NOMO-1 (cell line): ENCODE measurements around the gene BCL2L2.
"Not testable (repeated sequence)": the region's sequence is repeated elsewhere in the genome, so short reads cannot be mapped to it uniquely, and the experiment has no call there.

Experiments used
- DNase-seq, 2 experiments: peaks; one replicate each; lab custom pipeline; 2025; ENCODE audit not compliant: unreplicated experiment in 2 of 2; lab: John Stamatoyannopoulos, UW

Gene BCL2L2, protein sequence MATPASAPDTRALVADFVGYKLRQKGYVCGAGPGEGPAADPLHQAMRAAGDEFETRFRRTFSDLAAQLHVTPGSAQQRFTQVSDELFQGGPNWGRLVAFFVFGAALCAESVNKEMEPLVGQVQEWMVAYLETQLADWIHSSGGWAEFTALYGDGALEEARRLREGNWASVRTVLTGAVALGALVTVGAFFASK

GRCh38 chr14:23306412-23307145 is at the start of gene BCL2L2:
Gene BCL2L2, plus strand, starts transcription at chr14:23306833. Its CDS starts 935 bp downstream, at chr14:23307768.
- peak; percentile 56 to 76 for DNase-seq

- no peak for DNase-seq
Measured at GRCh38 chr14:23258256-23258655, 48.4 kb upstream of the BCL2L2 start.

- DNase-seq: no peak
Measured at GRCh38 chr14:23259426-23259825, 47.2 kb upstream of the BCL2L2 start.

DNA sequence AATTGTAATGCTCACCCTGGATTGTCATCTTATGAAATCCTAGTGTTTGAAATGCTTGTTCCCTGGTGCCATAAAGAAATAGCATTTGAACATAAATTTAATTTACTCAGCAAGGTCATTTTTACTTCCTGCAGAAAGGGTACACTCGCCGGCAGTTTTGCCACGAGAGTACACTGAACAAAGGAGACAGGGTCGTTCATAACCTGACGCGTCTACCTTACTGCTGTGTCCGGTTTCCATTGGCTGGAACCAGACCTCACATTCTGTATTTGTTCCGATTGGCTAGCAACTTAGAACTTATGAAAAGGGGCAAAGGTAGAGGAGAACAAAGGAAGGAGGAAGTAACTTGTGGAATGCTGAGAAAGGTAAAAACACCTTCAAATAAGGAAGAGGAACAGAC is 45.8 kb upstream of the BCL2L2 start:
- not testable (repeated sequence) for DNase-seq

GRCh38 chr14:23269193-23269592 is 37.4 kb upstream of the BCL2L2 start:
- no peak for DNase-seq

GRCh38 chr14:23275412-23275811 is 31.2 kb upstream of the BCL2L2 start:
- DNase-seq: no peak

DNA sequence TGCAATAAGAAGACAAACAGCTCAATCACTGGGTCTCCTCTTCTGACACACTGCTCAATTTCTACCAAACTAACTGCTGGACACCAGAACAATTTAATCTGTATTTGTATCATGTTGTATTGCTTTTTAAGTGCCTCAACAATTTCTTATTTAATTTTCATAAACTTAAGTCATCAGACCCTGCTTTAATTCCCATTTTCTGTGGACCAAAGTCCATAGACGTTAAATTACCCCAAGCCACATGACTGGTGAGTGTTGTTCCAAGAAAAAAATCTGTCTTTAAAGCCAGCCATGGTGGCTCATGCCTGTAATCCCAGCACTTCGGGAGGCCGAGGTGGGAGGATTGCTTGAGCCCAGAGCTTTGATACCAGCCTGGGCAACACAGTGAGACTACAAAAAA is 29.4 kb upstream of the BCL2L2 start:
- no peak for DNase-seq

DNA sequence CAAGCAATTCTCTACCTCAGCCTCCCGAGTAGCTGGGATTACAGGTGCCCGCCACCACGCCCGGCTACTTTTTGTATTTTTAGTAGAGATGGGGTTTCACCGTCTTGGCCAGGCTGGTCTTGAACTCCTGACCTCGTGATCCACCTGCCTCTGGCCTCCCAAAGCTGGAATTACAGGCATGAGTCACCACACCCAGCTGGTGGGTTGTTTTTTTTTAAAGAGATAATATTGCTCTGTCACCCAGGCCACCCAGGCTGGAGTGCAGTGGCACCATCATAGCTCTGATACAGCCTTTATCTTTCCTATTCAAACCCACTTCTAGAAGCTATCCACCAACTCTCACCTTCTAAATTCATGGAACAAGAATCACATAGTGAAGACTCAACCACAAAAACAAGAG is 28.7 kb upstream of the BCL2L2 start:
- DNase-seq: not testable (repeated sequence)

- DNase-seq: no peak
Measured at GRCh38 chr14:23281247-23281646, 25.4 kb upstream of the BCL2L2 start.

DNA sequence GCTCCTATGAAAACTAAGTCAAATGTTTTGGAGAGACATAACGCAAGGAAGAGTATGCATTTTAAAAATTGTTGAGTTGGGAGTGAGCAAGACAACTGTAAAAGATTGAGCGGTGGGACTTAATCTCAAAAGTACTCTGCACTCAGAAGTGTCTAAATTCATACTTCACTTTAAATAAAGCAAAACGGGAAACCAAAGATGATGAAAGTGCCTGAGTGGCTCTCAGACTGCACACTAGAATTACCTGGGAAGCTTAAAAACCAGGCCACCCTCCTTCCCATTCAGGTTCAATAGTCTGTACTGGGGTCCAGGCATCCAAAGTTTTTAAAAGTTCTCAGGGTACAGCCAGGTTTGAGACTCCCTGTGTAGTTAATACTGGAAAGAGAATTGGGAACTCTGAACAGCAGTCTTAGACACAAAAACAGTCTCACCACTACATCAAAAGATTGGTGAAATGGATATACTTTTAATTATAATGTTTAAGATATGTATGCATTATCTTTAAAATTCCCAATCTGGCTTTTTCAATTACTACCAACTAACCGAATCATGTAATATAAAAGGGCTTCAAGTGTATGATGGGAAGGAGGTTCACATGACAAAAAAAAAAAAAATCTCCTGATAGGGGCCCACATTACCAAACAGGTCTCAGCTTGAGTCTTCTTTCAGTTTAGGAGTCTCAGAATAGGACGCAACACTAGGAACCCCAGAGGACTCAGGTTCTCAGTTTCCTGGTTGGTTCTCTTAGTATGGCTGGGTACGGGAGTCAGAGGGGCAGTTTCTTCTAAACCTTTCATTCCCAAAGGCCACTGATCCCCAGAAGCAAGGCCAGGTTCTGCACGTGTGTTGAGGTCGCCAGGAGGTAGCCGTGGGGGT is 21.7 kb upstream of the BCL2L2 start:
- DNase-seq: peak in 1 of 2 experiments; percentile 37

DNA sequence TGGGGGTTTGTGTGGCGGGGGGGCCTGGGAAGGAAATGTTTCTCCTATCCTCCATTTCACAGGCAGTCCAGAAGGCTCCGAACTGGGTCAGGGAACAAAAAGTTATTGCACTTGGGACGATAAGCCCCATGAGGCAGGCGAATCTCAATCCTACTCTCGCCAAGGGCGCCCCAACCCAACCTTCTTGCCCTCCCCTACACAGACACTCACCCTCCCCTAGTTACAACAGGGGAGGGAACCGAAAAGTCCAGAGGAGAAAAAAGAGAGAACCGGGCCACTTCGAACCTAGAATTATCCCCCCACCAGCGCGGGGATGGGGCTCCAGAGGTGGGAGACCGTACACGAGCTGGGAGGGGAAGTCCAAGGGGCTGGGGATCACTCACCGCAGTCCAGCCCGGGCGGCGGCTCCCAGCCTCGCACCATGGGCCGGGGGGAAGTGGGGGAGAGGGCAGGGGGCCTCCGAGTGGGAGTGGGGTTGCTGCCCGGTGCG is 21.1 kb upstream of the BCL2L2 start:
- peak; percentile 23 to 46 for DNase-seq

GRCh38 chr14:23286020-23286901 is 20.4 kb upstream of the BCL2L2 start, which contains the start of gene HOMEZ:
Gene HOMEZ, minus strand, starts transcription at chr14:23286132. Its CDS starts 180 bp downstream, at chr14:23285952.
- peak; percentile 97 to 99 for DNase-seq

DNA sequence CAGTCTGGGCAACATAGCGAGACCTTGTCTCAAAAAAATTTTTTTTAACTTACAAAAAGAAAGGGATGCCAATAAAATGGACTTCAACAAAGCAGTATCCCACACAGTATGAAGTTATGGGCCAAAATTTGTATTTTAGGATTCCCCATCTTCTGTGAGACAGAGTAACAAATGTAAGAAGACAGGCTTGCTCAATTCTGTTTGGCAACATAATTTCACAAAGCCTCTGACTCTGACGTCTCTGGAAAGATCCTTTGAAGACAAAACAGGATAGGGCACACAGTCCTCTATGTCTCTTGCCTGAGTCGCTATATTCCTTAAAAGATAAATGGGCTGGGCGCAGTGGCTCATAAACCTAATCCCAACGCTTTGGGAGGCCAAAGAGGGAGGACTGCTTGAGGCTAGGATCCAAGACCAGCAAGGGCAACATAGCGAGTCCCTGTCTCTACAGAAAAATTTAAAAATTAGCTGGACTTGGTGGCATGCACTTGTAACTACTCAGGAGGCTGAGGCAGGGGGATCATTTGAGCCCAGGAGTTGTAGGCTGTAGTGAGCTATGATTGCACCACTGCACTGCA is 19.6 kb upstream of the BCL2L2 start:
- DNase-seq: peak in 1 of 2 experiments; percentile 40

GRCh38 chr14:23294734-23295561 is 11.7 kb upstream of the BCL2L2 start:
- DNase-seq: peak; percentile 46 to 59

DNA sequence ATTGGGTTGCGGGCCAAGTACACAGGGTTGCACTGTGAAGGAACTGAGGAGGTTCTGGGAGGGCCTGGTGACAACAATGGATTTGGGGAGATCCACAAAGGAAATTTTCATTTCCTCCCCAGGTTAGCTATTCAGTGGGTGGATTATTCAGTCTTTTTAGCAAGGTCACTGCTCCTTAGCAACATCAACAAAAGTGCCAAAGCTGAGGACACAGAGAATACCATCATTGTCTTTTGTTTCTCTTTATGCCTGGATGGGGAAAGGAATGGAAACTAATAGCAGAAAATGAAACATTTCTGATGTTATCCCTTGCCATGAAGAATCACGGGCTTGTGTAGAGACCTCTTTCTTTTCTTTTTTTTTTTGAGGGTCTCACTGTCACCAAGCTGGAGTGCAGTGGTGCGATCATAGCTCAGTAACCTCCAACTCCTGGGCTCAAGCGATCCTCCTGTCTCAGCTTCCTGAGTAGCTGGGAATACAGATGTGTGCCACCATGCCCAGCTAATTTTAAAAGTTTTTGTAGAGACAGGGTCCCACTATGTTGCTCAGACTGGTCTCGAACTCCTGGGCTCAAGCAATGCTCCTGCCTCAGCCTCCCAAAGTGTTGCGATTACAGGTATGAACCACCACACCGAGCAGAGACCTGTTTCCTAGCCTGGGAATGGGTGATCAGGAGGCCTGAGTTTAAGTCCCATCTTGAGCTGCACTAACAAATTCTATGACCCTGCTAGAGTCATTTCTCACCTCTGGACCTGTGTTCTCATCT is 10.4 kb upstream of the BCL2L2 start:
- DNase-seq: no peak

- no peak for DNase-seq
Measured at GRCh38 chr14:23297096-23297495, 9.5 kb upstream of the BCL2L2 start.

DNA sequence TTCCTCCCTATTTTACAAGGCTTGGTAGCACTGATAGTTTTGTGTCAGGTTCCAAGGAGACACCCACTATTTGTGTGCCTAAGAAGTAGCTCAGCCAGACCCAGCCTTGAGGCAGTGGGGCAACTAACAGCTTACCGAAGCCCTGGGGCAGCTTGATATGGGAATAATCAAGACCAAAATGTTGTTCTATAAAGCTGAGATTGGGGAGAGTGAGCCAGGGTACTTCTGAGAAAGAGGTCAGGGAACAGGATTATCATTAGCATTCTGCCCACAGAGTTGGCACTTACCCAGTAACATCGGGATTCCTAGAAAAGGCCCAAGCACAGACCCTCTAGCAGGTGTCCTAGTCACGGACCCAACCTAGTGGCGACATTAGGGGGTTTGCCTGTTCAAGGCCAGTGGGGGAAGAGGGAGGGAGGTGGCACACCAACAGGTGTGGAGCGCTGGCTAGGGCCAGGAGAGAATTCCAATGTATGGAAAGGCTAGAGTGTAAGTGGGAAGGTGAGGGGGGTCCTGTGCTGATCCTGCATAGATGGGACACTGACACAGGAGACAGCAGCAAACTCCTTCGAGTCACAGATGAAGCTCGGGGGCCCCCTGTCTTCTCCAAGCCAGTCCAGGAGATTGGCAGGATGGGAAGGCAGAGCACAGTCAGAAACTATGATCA is 8.9 kb upstream of the BCL2L2 start:
- DNase-seq: no peak
